SK-N-SH (cell line): Measurements from ENCODE around the gene EDEM3. TPM values are rescaled to one million over a fixed set of nuclear protein-coding genes. Genes with fewer than 3 reads are reported as not detected.
A peak's percentile ranks its signal among the peaks of the same experiment; 100 is the strongest.

ENCODE experiments used
- CTCF ChIA-PET: fragments of 300-600, 350-600 bp; formaldehyde crosslinking; extraction: SDS; loops from one replicate; lab custom pipeline; 2021; lab: Yijun Ruan, JAX
- POLR2A ChIA-PET: fragments of 350-600 bp; sonication (Branson Sonifier 250); formaldehyde crosslinking; extraction: SDS; loops from one replicate; lab custom pipeline; 2020; ENCODE audit warnings: antibody characterized with exemption, inconsistent platforms; lab: Yijun Ruan, JAX
- DNase-seq: peaks from one replicate; pipeline ENCODE4 v3.0.0; 2012
- H2AFZ ChIP-seq: fragments of 200-600 bp; sonication (generic); 2 replicates; pipeline ENCODE4 v1.8.1; 2016; ENCODE audit warnings: antibody characterized with exemption, mild to moderate bottlenecking, low read depth
- H3F3A ChIP-seq: fragments of 200-600 bp; sonication (generic); replicated peaks from 2 replicates; pipeline ENCODE3; 2016; ENCODE audit warnings: antibody characterized with exemption, mild to moderate bottlenecking; ENCODE audit not compliant: insufficient read depth
- H3K27ac ChIP-seq, 2 experiments: fragments of 200-500 bp in 1 of 2; fragments of 200-600 bp in 1 of 2; sonication (Bioruptor generic) in 1 of 2; sonication (generic), shearing (Covaris generic) in 1 of 2; 2 replicates each; pipeline versions ENCODE4 v1.5.1 to v1.6.1; 2014 to 2016; ENCODE audit warnings: low read depth in 2 of 2, inconsistent platforms in 1 of 2, low read length in 1 of 2, mild to moderate bottlenecking in 1 of 2, mixed read lengths in 1 of 2
- H3K27me3 ChIP-seq: fragments of 200-600 bp; sonication (generic), shearing (Covaris generic); 2 replicates; pipeline ENCODE4 v1.6.1; 2016; ENCODE audit warnings: mixed run types; ENCODE audit not compliant: insufficient read depth
- H3K36me3 ChIP-seq, 2 experiments: fragments of 200-500 bp in 1 of 2; fragments of 200-600 bp in 1 of 2; sonication (Bioruptor generic) in 1 of 2; sonication (generic) in 1 of 2; replicated peaks in 1 of 2; 2 replicates each; pipeline versions ENCODE3 to v1.5.1; 2014 to 2016; ENCODE audit warnings: low read length in 1 of 2, mild to moderate bottlenecking in 1 of 2; ENCODE audit not compliant: insufficient read depth in 2 of 2, control insufficient read depth in 1 of 2
- H3K4me1 ChIP-seq, 2 experiments: fragments of 200-500 bp in 1 of 2; fragments of 200-600 bp in 1 of 2; sonication (Bioruptor generic) in 1 of 2; sonication (generic), shearing (Covaris generic) in 1 of 2; 2 replicates each; pipeline versions ENCODE4 v1.5.1 to v1.6.1; 2014 to 2016; ENCODE audit warnings: low read depth in 1 of 2, low read length in 1 of 2, mixed run types in 1 of 2; ENCODE audit not compliant: insufficient read depth in 2 of 2, control insufficient read depth in 1 of 2
- H3K4me2 ChIP-seq: fragments of 200-600 bp; sonication (generic), shearing (Covaris generic); 2 replicates; pipeline ENCODE4 v1.6.1; 2017; ENCODE audit warnings: mixed run types
- H3K4me3 ChIP-seq, 2 experiments: fragments of 200-500 bp in 1 of 2; fragments of 200-600 bp in 1 of 2; sonication (Bioruptor generic) in 1 of 2; sonication (generic), shearing (Covaris generic) in 1 of 2; 2 replicates each; pipeline versions ENCODE4 v1.5.1 to v1.8.1; 2014 to 2016; ENCODE audit warnings: low read depth in 2 of 2, inconsistent platforms in 1 of 2, low read length in 1 of 2, mild to moderate bottlenecking in 1 of 2, mixed read lengths in 1 of 2, moderate library complexity in 1 of 2
- H3K79me2 ChIP-seq: fragments of 200-600 bp; sonication (generic); 2 replicates; pipeline ENCODE4 v1.8.1; 2017; ENCODE audit warnings: mild to moderate bottlenecking; ENCODE audit not compliant: insufficient read depth
- H3K9ac ChIP-seq: fragments of 200-600 bp; sonication (generic); 2 replicates; pipeline ENCODE4 v1.6.1; 2017; ENCODE audit warnings: mixed run types
- H3K9me2 ChIP-seq: fragments of 200-600 bp; sonication (generic); 2 replicates; pipeline ENCODE4 v1.6.1; 2017; ENCODE audit warnings: mixed run types
- H3K9me3 ChIP-seq: fragments of 200-600 bp; sonication (generic); 2 replicates; pipeline ENCODE4 v1.6.1; 2017; ENCODE audit warnings: mixed run types, mild to moderate bottlenecking, moderate library complexity
- H4K20me1 ChIP-seq: fragments of 200-600 bp; sonication (generic); 2 replicates; pipeline ENCODE4 v1.6.1; 2017; ENCODE audit warnings: mild to moderate bottlenecking, mixed run types; ENCODE audit not compliant: insufficient read depth
- CHD2 ChIP-seq: fragments of 150-350 bp; IDR thresholded peaks from 2 replicates; pipeline ENCODE4 v1.6.1; 2018; ENCODE audit warnings: low read length; ENCODE audit not compliant: partially characterized antibody
- ELF1 ChIP-seq: IDR thresholded peaks from 2 replicates; pipeline ENCODE4 v1.4.0; 2012
- EZH2phosphoT487 ChIP-seq: fragments of 200-600 bp; sonication (generic); IDR thresholded peaks from 2 replicates; pipeline ENCODE4 v1.6.1; 2017; ENCODE audit warnings: low read depth, mixed run types, mild to moderate bottlenecking, antibody characterized with exemption, moderate library complexity, borderline replicate concordance
- FOSL2 ChIP-seq: IDR thresholded peaks from 2 replicates; pipeline ENCODE4 v1.4.0; 2012; ENCODE audit warnings: low read depth, mild to moderate bottlenecking, moderate library complexity, borderline replicate concordance
- FOXJ3 ChIP-seq: sonication (generic); formaldehyde crosslinking; IDR thresholded peaks from 2 replicates; pipeline ENCODE4 v1.5.1; 2020; ENCODE audit warnings: mild to moderate bottlenecking, missing genetic modification reagents
- FOXM1 ChIP-seq: IDR thresholded peaks from 2 replicates; pipeline ENCODE4 v1.4.0; 2012; ENCODE audit warnings: low read depth, mild to moderate bottlenecking
- JUND ChIP-seq: IDR thresholded peaks from 2 replicates; pipeline ENCODE4 v1.4.0; 2012
- NRF1 ChIP-seq: IDR thresholded peaks from 2 replicates; pipeline ENCODE4 v1.6.1; 2012; ENCODE audit warnings: low read depth, mild to moderate bottlenecking, low read length
- RCOR1 ChIP-seq: fragments of 150-350 bp; IDR thresholded peaks from 2 replicates; pipeline ENCODE4 v1.6.1; 2017; ENCODE audit warnings: antibody characterized with exemption, low read length
- RFX5 ChIP-seq: IDR thresholded peaks from 2 replicates; pipeline ENCODE4 v1.6.1; 2012; ENCODE audit warnings: mild to moderate bottlenecking, improper control_type of control experiment, low read length
- SIN3A ChIP-seq: IDR thresholded peaks from 2 replicates; pipeline ENCODE4 v1.6.1; 2012; ENCODE audit warnings: low read depth, mild to moderate bottlenecking, low read length, moderate library complexity, borderline replicate concordance
- TAF1 ChIP-seq: IDR thresholded peaks from 2 replicates; pipeline ENCODE4 v1.6.1; 2012; ENCODE audit warnings: low read depth, mild to moderate bottlenecking, low read length, moderate library complexity, borderline replicate concordance
- TCF12 ChIP-seq: IDR thresholded peaks from 2 replicates; pipeline ENCODE4 v1.4.0; 2012
- TEAD4 ChIP-seq: IDR thresholded peaks from 2 replicates; pipeline ENCODE4 v1.4.0; 2012; ENCODE audit warnings: mild to moderate bottlenecking, borderline replicate concordance; ENCODE audit not compliant: insufficient read depth
- WGBS: methylation state at CpG from one replicate; pipeline ENCODE4 v1.1.6; 2017; ENCODE audit warnings: low lambda C conversion rate; 5-methylcytosine and 5-hydroxymethylcytosine counted together
- polyA plus RNA-seq, 3 experiments: library from polyadenylated mRNA; depleted of rRNA; stranded (reverse); fragments of >200 nt; gene quantifications; 2 replicates each; pipeline ENCODE4 v1.2.3, GENCODE V29; 2012
- TF ChIP-seq, protein P1 (sequence below): fragments of 150-350 bp; IDR thresholded peaks from 2 replicates; pipeline ENCODE4 v1.6.1; 2017; ENCODE audit warnings: antibody characterized with exemption, low read length, low read depth, borderline replicate concordance
- TF ChIP-seq, protein P2 (sequence below): IDR thresholded peaks from 2 replicates; pipeline ENCODE4 v1.4.0; 2012; ENCODE audit warnings: low read depth
- TF ChIP-seq, protein P3 (sequence below): IDR thresholded peaks from 2 replicates; pipeline ENCODE4 v1.6.1; 2012; ENCODE audit warnings: mild to moderate bottlenecking, low read depth, low read length, moderate library complexity
- TF ChIP-seq, protein P4 (sequence below): IDR thresholded peaks from 2 replicates; pipeline ENCODE4 v1.4.0; 2012; ENCODE audit warnings: low read depth, borderline replicate concordance

The EDEM3 gene
- polyA plus RNA-seq, 1 of the 3 experiments (the other 2 are of a cell fraction) = 28.6 TPM

DNA sequence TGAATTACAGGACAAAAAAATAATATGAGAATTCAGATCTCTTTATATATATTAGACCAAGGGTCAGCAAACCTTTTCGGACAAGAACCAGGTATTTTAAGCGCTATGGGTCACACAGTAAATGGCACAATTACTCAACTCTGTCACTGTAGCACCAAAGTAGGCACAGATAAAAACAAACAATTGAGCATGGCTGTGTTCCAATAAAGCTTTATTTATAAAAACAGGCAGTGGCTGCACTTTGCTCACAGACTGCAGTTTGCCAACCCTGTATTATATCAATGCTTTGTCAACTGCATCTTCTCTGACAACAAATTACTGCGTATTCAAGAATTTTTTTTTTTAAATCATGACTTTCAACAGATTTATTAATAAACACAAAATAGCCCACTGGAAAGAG is 29.8 kb downstream of the EDEM3 start:
- Histone ChIP-seq H3K9ac (no peak overlapping the region), H4K20me1 (no peaks in the 10 kb centered on the region), H3K27ac (peak overlapping the region in 1 of 2 experiments; percentile 62; a peak in 2 of 4 replicates), H3K4me1 (peaks cover 0 to 3% of the 10 kb centered on the region in 2 experiments; a peak in 1 of 4 replicates), H3K9me3 (no peaks in the 10 kb centered on the region), H3K9me2 (no peaks in the 10 kb centered on the region), H3K27me3 (no peaks in the 10 kb centered on the region), H3K4me2 (no peak overlapping the region), H3K4me3 (no peak overlapping the region), H3F3A (no peaks in the 10 kb centered on the region), H3K79me2 (no peaks in the 10 kb centered on the region), H2AFZ (no peak overlapping the region), H3K36me3 (peaks cover 88 to 90% of the 10 kb centered on the region in 2 experiments)
- no peak for DNase-seq
- 97% methylated on average over 3 of the region's 3 CpGs for WGBS
- CTCF ChIA-PET = interaction anchor here (1.0 to 1.6 kb wide), 3 partner anchors 11 to 33 kb away, joined by 3 to 4 read pairs (median 3); no protein-coding TSS in a partner anchor
- TF ChIP-seq JUND (no peak), RFX5 (no peak), NRF1 (no peak), CHD2 (no peak), FOXJ3 (CRISPR knock-in tag) (no peak), EZH2phosphoT487 (no peak), TEAD4 (no peak), ELF1 (no peak), SIN3A (no peak), FOSL2 (no peak), TAF1 (no peak), FOXM1 (no peak), RCOR1 (no peak), TCF12 (no peak)
- TF ChIP-seq, protein P1, sequence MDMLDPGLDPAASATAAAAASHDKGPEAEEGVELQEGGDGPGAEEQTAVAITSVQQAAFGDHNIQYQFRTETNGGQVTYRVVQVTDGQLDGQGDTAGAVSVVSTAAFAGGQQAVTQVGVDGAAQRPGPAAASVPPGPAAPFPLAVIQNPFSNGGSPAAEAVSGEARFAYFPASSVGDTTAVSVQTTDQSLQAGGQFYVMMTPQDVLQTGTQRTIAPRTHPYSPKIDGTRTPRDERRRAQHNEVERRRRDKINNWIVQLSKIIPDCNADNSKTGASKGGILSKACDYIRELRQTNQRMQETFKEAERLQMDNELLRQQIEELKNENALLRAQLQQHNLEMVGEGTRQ = no peak
- TF ChIP-seq, protein P2, sequence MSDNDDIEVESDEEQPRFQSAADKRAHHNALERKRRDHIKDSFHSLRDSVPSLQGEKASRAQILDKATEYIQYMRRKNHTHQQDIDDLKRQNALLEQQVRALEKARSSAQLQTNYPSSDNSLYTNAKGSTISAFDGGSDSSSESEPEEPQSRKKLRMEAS = no peak
- TF ChIP-seq, protein P3, sequence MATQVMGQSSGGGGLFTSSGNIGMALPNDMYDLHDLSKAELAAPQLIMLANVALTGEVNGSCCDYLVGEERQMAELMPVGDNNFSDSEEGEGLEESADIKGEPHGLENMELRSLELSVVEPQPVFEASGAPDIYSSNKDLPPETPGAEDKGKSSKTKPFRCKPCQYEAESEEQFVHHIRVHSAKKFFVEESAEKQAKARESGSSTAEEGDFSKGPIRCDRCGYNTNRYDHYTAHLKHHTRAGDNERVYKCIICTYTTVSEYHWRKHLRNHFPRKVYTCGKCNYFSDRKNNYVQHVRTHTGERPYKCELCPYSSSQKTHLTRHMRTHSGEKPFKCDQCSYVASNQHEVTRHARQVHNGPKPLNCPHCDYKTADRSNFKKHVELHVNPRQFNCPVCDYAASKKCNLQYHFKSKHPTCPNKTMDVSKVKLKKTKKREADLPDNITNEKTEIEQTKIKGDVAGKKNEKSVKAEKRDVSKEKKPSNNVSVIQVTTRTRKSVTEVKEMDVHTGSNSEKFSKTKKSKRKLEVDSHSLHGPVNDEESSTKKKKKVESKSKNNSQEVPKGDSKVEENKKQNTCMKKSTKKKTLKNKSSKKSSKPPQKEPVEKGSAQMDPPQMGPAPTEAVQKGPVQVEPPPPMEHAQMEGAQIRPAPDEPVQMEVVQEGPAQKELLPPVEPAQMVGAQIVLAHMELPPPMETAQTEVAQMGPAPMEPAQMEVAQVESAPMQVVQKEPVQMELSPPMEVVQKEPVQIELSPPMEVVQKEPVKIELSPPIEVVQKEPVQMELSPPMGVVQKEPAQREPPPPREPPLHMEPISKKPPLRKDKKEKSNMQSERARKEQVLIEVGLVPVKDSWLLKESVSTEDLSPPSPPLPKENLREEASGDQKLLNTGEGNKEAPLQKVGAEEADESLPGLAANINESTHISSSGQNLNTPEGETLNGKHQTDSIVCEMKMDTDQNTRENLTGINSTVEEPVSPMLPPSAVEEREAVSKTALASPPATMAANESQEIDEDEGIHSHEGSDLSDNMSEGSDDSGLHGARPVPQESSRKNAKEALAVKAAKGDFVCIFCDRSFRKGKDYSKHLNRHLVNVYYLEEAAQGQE = no peak
- TF ChIP-seq, protein P4, sequence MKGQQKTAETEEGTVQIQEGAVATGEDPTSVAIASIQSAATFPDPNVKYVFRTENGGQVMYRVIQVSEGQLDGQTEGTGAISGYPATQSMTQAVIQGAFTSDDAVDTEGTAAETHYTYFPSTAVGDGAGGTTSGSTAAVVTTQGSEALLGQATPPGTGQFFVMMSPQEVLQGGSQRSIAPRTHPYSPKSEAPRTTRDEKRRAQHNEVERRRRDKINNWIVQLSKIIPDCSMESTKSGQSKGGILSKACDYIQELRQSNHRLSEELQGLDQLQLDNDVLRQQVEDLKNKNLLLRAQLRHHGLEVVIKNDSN = no peak
- POLR2A ChIA-PET = no interaction called here
